GM12878 (cell line): ENCODE data around the gene OPCML. TPM values are rescaled to one million over a fixed set of nuclear protein-coding genes. Genes with fewer than 3 reads are reported as not detected.
A peak's percentile ranks its signal among the peaks of the same experiment; 100 is the strongest.

Source experiments
- ATAC-seq: fragments of 200-7000 bp; cut with Tn5 transposase; 3 replicates; pipeline ENCODE4 v1.9.1; 2020; ENCODE audit warnings: mild to moderate bottlenecking, moderate library complexity
- BruUV-seq: library from RNA; stranded (reverse); fragments of 400-500 nt; replicated peaks from 2 replicates; lab custom pipeline; 2021; lab: Mats Ljungman, UMichigan
- CTCF ChIA-PET: fragments of 300-600 bp; sonication (Branson Sonifier 250); formaldehyde crosslinking; extraction: SDS; loops from one replicate; lab custom pipeline; 2021; ENCODE audit warnings: inconsistent platforms; lab: Yijun Ruan, JAX
- POLR2A ChIA-PET: fragments of 350-600 bp; formaldehyde crosslinking; extraction: SDS; loops from one replicate; lab custom pipeline; 2021; ENCODE audit warnings: inconsistent platforms; lab: Charles Lee
- RAD21 ChIA-PET: fragments of 300-600 bp; sonication (Branson Sonifier 250); formaldehyde crosslinking; loops from one replicate; lab custom pipeline; 2023; ENCODE audit warnings: antibody characterized with exemption; ENCODE audit not compliant: unreplicated experiment; lab: Charles Lee
- SMC1A ChIA-PET: fragments of 300-600 bp; sonication (Branson Sonifier 250); formaldehyde crosslinking; loops from one replicate; lab custom pipeline; 2023; ENCODE audit not compliant: unreplicated experiment, uncharacterized antibody; lab: Charles Lee
- DNase-seq: peaks from one replicate; pipeline ENCODE4 v3.0.0-alpha.2; 2011; ENCODE audit warnings: low read depth, low spot score
- FAIRE-seq: peaks from 3 replicates; lab custom pipeline; 2011; peaks lifted over from hg19 to GRCh38; lab: Jason Lieb, UNC
- H2AFZ ChIP-seq: 2 replicates; pipeline ENCODE4 v1.6.0; 2011; ENCODE audit warnings: low read depth, low read length, control low read depth; ENCODE audit not compliant: control insufficient read depth
- H3K27ac ChIP-seq: 2 replicates; pipeline ENCODE4 v1.5.1; 2011; ENCODE audit warnings: control low read depth; ENCODE audit not compliant: control insufficient read depth, insufficient read depth
- H3K27me3 ChIP-seq, 2 experiments: replicated peaks in 1 of 2; 2 replicates each; pipeline versions ENCODE4 v1.6.0 to v1.6.1; 2011; ENCODE audit warnings: low read length in 1 of 2; ENCODE audit not compliant: control insufficient read depth in 2 of 2, insufficient read depth in 2 of 2
- H3K36me3 ChIP-seq, 2 experiments: 2 replicates each; pipeline ENCODE4 v1.5.1; 2011; ENCODE audit warnings: low read length in 1 of 2; ENCODE audit not compliant: control insufficient read depth in 2 of 2, insufficient read depth in 2 of 2
- H3K4me1 ChIP-seq: 2 replicates; pipeline ENCODE4 v1.6.1; 2011; ENCODE audit warnings: mild to moderate bottlenecking, low read length, moderate library complexity, mixed read lengths; ENCODE audit not compliant: control insufficient read depth, insufficient read depth
- H3K4me2 ChIP-seq: 2 replicates; pipeline ENCODE4 v1.6.0; 2011; ENCODE audit warnings: control low read depth; ENCODE audit not compliant: control insufficient read depth, insufficient read depth
- H3K4me3 ChIP-seq: fragments of 200-600 bp; sonication (generic); 2 replicates; pipeline ENCODE4 v1.5.1; 2016
- H3K79me2 ChIP-seq: 2 replicates; pipeline ENCODE4 v1.6.0; 2011; ENCODE audit warnings: low read length; ENCODE audit not compliant: control insufficient read depth, insufficient read depth
- H3K9ac ChIP-seq: 2 replicates; pipeline ENCODE4 v1.8.0; 2011; ENCODE audit warnings: low read length, control low read depth, mixed read lengths; ENCODE audit not compliant: control insufficient read depth, insufficient read depth
- H3K9me3 ChIP-seq: replicated peaks from 3 replicates; pipeline ENCODE4 v1.5.1; 2011; ENCODE audit warnings: mild to moderate bottlenecking, low read length; ENCODE audit not compliant: control insufficient read depth, insufficient read depth
- H4K20me1 ChIP-seq: 2 replicates; pipeline ENCODE4 v1.6.0; 2011; ENCODE audit not compliant: control insufficient read depth, insufficient read depth
- BCL11A ChIP-seq: IDR thresholded peaks from 2 replicates; pipeline ENCODE4 v1.6.1; 2011; ENCODE audit warnings: low read depth, low read length
- BMI1 ChIP-seq: fragments of 450-650 bp; IDR thresholded peaks from 2 replicates; pipeline ENCODE4 v1.6.1; 2016; ENCODE audit warnings: mild to moderate bottlenecking, moderate library complexity, borderline replicate concordance
- BRCA1 ChIP-seq: IDR thresholded peaks from 2 replicates; pipeline ENCODE4 v1.6.1; 2011; ENCODE audit warnings: low read depth, low read length, improper control_type of control experiment
- CBX3 ChIP-seq: fragments of 200-600 bp; sonication (generic); IDR thresholded peaks from 2 replicates; pipeline ENCODE4 v1.6.1; 2016; ENCODE audit warnings: low read depth, borderline replicate concordance
- MTA2 ChIP-seq: fragments of 450-650 bp; IDR thresholded peaks from 2 replicates; pipeline ENCODE4 v1.6.1; 2016; ENCODE audit warnings: low read depth, mild to moderate bottlenecking, moderate library complexity
- MYC ChIP-seq: IDR thresholded peaks from 2 replicates; pipeline ENCODE4 v1.6.1; 2011; ENCODE audit warnings: mild to moderate bottlenecking, low read length, moderate library complexity, inconsistent platforms; ENCODE audit not compliant: insufficient read depth, insufficient replicate concordance, insufficient read length, severe bottlenecking
- NRF1 ChIP-seq: conservative IDR thresholded peaks from 2 replicates; pipeline ENCODE4 v1.6.1; 2011; ENCODE audit warnings: mild to moderate bottlenecking, low read depth, low read length, improper control_type of control experiment
- RAD51 ChIP-seq: fragments of 450-650 bp; IDR thresholded peaks from 2 replicates; pipeline ENCODE4 v1.6.1; 2016; ENCODE audit warnings: moderate library complexity, mild to moderate bottlenecking, inconsistent platforms
- RFX5 ChIP-seq: IDR thresholded peaks from 2 replicates; pipeline ENCODE4 v1.6.1; 2011; ENCODE audit warnings: low read depth, low read length, improper control_type of control experiment
- SKIL ChIP-seq: fragments of 450-650 bp; IDR thresholded peaks from 2 replicates; pipeline ENCODE4 v1.6.1; 2017; ENCODE audit warnings: mild to moderate bottlenecking, low read depth, inconsistent platforms; ENCODE audit not compliant: poor library complexity, severe bottlenecking
- SMAD1 ChIP-seq: fragments of 450-650 bp; IDR thresholded peaks from 2 replicates; pipeline ENCODE4 v1.6.1; 2018; ENCODE audit warnings: mild to moderate bottlenecking, low read depth; ENCODE audit not compliant: partially characterized antibody
- STAT1 ChIP-seq: fragments of 450-650 bp; conservative IDR thresholded peaks from 2 replicates; pipeline ENCODE4 v1.6.1; 2014; ENCODE audit warnings: antibody characterized with exemption, mild to moderate bottlenecking
- STAT3 ChIP-seq: IDR thresholded peaks from 2 replicates; pipeline ENCODE4 v1.6.1; 2011; ENCODE audit warnings: low read depth, low read length, improper control_type of control experiment
- TCF12 ChIP-seq: IDR thresholded peaks from 2 replicates; pipeline ENCODE4 v1.6.1; 2011; ENCODE audit warnings: low read depth, mild to moderate bottlenecking, low read length
- YBX1 ChIP-seq: fragments of 450-650 bp; IDR thresholded peaks from 2 replicates; pipeline ENCODE4 v1.6.1; 2016; ENCODE audit warnings: antibody characterized with exemption
- ZBED1 ChIP-seq: IDR thresholded peaks from 2 replicates; pipeline ENCODE4 v1.6.1; 2016; ENCODE audit warnings: borderline replicate concordance
- ZNF687 ChIP-seq: fragments of 450-650 bp; IDR thresholded peaks from 2 replicates; pipeline ENCODE4 v1.6.1; 2017; ENCODE audit warnings: mild to moderate bottlenecking, moderate library complexity
- WGBS: methylation state at CpG from one replicate; pipeline ENCODE4 v1.1.6; 2016; ENCODE audit warnings: low lambda C conversion rate; ENCODE audit not compliant: insufficient replicate concordance, insufficient coverage; ENCODE audit errors: missing lambda C conversion rate; 5-methylcytosine and 5-hydroxymethylcytosine counted together
- in situ Hi-C: fragments of 300-500 bp; cut with MboI; formaldehyde crosslinking; loops from 9 replicates; pipeline ENCODE4 v1.14.3; 2018; ENCODE audit warnings: mixed read lengths
- intact Hi-C: fragments of 100-400 bp; cut with micrococcal nuclease; formaldehyde crosslinking; loops from one replicate; pipeline ENCODE4 v1.14.2; 2022; ENCODE audit not compliant: unreplicated experiment
- polyA plus RNA-seq, 11 experiments: library from polyadenylated mRNA; depleted of rRNA in 4 of 11; unstranded in 6 of 11; stranded (reverse) in 5 of 11; fragments of >200 nt; fragmentation: Nextera tagmentation in 4 of 11; fragmentation: Illumina TruSeq in 1 of 11; extraction: Ambion mirVana in 4 of 11; extraction: Trizol in 1 of 11; gene quantifications; 1 replicate in 1 of 11; 2 replicates in 10 of 11; pipeline versions ENCODE4 v1.2.1 to v1.2.3, GENCODE V29; 2011 to 2016; ENCODE audit warnings: inconsistent platforms in 2 of 11, missing spikeins in 2 of 11, low read depth in 1 of 11
- total RNA-seq, 4 experiments: library from RNA; depleted of rRNA in 3 of 4; stranded (reverse); fragments of >200 nt in 3 of 4; fragmentation: Illumina TruSeq in 1 of 4; extraction: Trizol in 1 of 4; gene quantifications; 2 replicates each; pipeline versions ENCODE4 v1.2.1 to v1.2.3, GENCODE V29; 2013 to 2021
- TF ChIP-seq, protein P1 (sequence below): IDR thresholded peaks from 2 replicates; pipeline ENCODE4 v1.6.1; 2011; ENCODE audit warnings: low read depth, mild to moderate bottlenecking, low read length, moderate library complexity, borderline replicate concordance; ENCODE audit errors: extremely low read depth
- TF ChIP-seq, protein P2 (sequence below): IDR thresholded peaks from 2 replicates; pipeline ENCODE4 v1.6.1; 2011; ENCODE audit warnings: low read depth, low read length, improper control_type of control experiment, borderline replicate concordance

Gene OPCML
- total and polyA plus RNA-seq, 10 of the 15 experiments (the other 5 are each of a cell fraction or from before 2014, with no cell fraction given): 0.84 TPM; not detected in 9

- Histone ChIP-seq H3K9ac (no peak overlapping the region), H3K27ac (no peak overlapping the region), H4K20me1 (no peaks in the 10 kb centered on the region), H3K79me2 (no peaks in the 10 kb centered on the region), H2AFZ (no peak overlapping the region), H3K4me3 (no peak overlapping the region), H3K27me3 (0 out of 4 replicates have a peak, but pooled peaks cover 0 to 2% of the 10 kb centered on the region in 2 experiments), H3K9me3 (no peaks in the 10 kb centered on the region; the same call in 2 of the 3 replicates), H3K36me3 (no peaks in the 10 kb centered on the region), H3K4me2 (no peak overlapping the region), H3K4me1 (no peaks in the 10 kb centered on the region)
- no peak for DNase-seq
- ATAC-seq: peak; percentile 51; the same call in 1 of the 3 replicates
- ChIA-PET SMC1A (interaction anchor here (1.2 kb wide), 1 partner anchor 8 kb away, joined by 3 read pairs; no protein-coding TSS in a partner anchor), CTCF (no interaction called here), RAD21 (no interaction called here), POLR2A (no interaction called here)
- 48% methylated on average over 7 of the region's 7 CpGs for WGBS
- intact Hi-C loops: no loop called here
- no TSS peak for BruUV-seq
- in situ Hi-C loops: no loop called here
- no peak for FAIRE-seq
- TF ChIP-seq NRF1 (no peak), BMI1 (no peak), SMAD1 (no peak), SKIL (no peak), STAT1 (no peak), YBX1 (no peak), RFX5 (no peak), MTA2 (no peak), STAT3 (no peak), ZNF687 (no peak), RAD51 (peak; percentile 41; the same call in 1 of the 2 replicates), CBX3 (no peak), TCF12 (0 out of 2 replicates have a peak, but pooled peaks have one; percentile 43), BRCA1 (no peak), ZBED1 (no peak), BCL11A (no peak), MYC (no peak)
- TF ChIP-seq, protein P1, sequence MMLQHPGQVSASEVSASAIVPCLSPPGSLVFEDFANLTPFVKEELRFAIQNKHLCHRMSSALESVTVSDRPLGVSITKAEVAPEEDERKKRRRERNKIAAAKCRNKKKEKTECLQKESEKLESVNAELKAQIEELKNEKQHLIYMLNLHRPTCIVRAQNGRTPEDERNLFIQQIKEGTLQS: no peak
- TF ChIP-seq, protein P2, sequence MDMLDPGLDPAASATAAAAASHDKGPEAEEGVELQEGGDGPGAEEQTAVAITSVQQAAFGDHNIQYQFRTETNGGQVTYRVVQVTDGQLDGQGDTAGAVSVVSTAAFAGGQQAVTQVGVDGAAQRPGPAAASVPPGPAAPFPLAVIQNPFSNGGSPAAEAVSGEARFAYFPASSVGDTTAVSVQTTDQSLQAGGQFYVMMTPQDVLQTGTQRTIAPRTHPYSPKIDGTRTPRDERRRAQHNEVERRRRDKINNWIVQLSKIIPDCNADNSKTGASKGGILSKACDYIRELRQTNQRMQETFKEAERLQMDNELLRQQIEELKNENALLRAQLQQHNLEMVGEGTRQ: no peak
These were observed 352.1 kb downstream of the OPCML start for GRCh38 chr11:133180201-133180600.
